ENCODE data around the gene NEK6.

NEK6 gene

GRCh38 chr9:124283228-124283814 lies 25.6 kb downstream of the NEK6 start:
- no peaks in the 10 kb centered on the region for H3K4me1 ChIP-seq
- TF ChIP-seq CTCF (IDR thresholded peaks at IDR 0.05; ENCODE audit: low read depth, low read length) = no peak

GRCh38 chr9:124284237-124284831 lies 26.6 kb downstream of the NEK6 start:
- DNase-seq = no peak
- TF ChIP-seq CTCF (IDR thresholded peaks at IDR 0.05; ENCODE audit: low read depth, low read length) = no peak
- Histone ChIP-seq H3K9me3 (no peaks in the 10 kb centered on the region), H3K4me1 (no peaks in the 10 kb centered on the region), H3K27me3 (no peaks in the 10 kb centered on the region), H3K36me3 (no peaks in the 10 kb centered on the region), H3K4me3 (ENCODE audit: low read depth, low read length) (no peak overlapping the region)

More at GRCh38 chr9:124283228-124283814, 25.6 kb downstream of the NEK6 start:
- no peak for DNase-seq
- H3K27me3 ChIP-seq = no peaks in the 10 kb centered on the region
- H3K36me3 ChIP-seq = no peaks in the 10 kb centered on the region
- no peaks in the 10 kb centered on the region for H3K9me3 ChIP-seq
- no peak overlapping the region for H3K4me3 ChIP-seq (ENCODE audit: low read depth, low read length)

GRCh38 chr9:124284940-124285441 lies 27.2 kb downstream of the NEK6 start:
- TF ChIP-seq CTCF (IDR thresholded peaks at IDR 0.05; ENCODE audit: low read depth, low read length) = no peak
- Histone ChIP-seq H3K9me3 (no peaks in the 10 kb centered on the region), H3K27me3 (no peaks in the 10 kb centered on the region), H3K4me1 (no peaks in the 10 kb centered on the region), H3K4me3 (ENCODE audit: low read depth, low read length) (no peak overlapping the region), H3K36me3 (no peaks in the 10 kb centered on the region)
- DNase-seq = no peak

GRCh38 chr9:124285490-124285889 lies 27.7 kb downstream of the NEK6 start:
- Histone ChIP-seq H3K27me3 (no peaks in the 10 kb centered on the region), H3K9me3 (no peaks in the 10 kb centered on the region), H3K36me3 (no peaks in the 10 kb centered on the region), H3K4me1 (no peaks in the 10 kb centered on the region), H3K4me3 (ENCODE audit: low read depth, low read length) (no peak overlapping the region)
- TF ChIP-seq CTCF (IDR thresholded peaks at IDR 0.05; ENCODE audit: low read depth, low read length) = no peak
- no peak for DNase-seq

GRCh38 chr9:124285903-124286291 lies 28.1 kb downstream of the NEK6 start:
- Histone ChIP-seq H3K4me3 (ENCODE audit: low read depth, low read length) (no peak overlapping the region), H3K9me3 (no peaks in the 10 kb centered on the region), H3K36me3 (no peaks in the 10 kb centered on the region), H3K4me1 (no peaks in the 10 kb centered on the region), H3K27me3 (no peaks in the 10 kb centered on the region)
- no peak for TF ChIP-seq CTCF (IDR thresholded peaks at IDR 0.05; ENCODE audit: low read depth, low read length)
- DNase-seq = no peak

GRCh38 chr9:124286292-124286931 lies 28.7 kb downstream of the NEK6 start:
- H3K36me3 ChIP-seq = no peaks in the 10 kb centered on the region
- DNase-seq = no peak
- no peak for TF ChIP-seq CTCF (IDR thresholded peaks at IDR 0.05; ENCODE audit: low read depth, low read length)
- no peaks in the 10 kb centered on the region for H3K9me3 ChIP-seq
- no peaks in the 10 kb centered on the region for H3K27me3 ChIP-seq
- no peak overlapping the region for H3K4me3 ChIP-seq (ENCODE audit: low read depth, low read length)
- no peaks in the 10 kb centered on the region for H3K4me1 ChIP-seq

Data from BE2C (cell line).